ENCODE results near the gene CLCN6.

The CLCN6 gene

DNA sequence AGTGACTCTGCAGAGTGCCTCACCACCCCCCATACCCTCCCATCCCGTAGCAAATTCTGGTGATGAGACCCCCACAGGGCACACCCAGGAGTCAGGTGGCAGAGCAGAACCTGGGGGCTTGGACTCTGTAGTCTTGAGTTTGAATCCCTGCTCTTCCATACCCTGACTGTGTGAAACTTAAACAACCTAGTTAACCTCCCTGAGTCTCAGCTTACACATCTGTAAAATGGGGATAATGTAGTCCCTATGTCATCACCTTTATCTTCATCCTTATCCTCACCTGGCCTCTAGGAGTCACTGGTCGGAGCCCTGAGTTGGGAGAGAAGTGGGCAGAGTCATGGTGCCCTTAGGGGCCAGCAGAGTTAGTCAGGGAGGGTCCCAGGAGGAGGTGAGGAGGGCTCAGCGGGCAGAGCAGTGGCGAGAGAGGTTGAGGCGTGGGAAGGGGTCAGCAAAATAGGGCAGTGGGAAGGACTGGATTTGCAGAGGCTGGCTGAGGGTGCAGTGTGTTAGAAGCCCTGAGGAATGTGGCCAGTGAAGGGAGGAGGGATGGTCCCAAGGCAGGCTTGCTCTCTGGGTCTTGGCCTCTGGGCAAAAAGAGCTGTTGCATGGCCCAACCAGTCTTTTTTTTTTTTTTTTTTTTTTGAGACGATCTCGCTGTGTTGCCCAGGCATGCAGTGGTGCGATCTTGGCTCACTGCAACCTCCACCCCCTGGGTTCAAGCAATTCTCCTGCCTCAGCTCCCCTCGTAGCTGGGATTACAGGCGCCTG is 25.4 kb upstream of the CLCN6 start:
- DNase-seq (ENCODE audit: low read depth): no peak

- DNase-seq (ENCODE audit: low read depth): no peak
These were observed 24.7 kb upstream of the CLCN6 start for GRCh38 chr1:11781297-11781696.

DNA sequence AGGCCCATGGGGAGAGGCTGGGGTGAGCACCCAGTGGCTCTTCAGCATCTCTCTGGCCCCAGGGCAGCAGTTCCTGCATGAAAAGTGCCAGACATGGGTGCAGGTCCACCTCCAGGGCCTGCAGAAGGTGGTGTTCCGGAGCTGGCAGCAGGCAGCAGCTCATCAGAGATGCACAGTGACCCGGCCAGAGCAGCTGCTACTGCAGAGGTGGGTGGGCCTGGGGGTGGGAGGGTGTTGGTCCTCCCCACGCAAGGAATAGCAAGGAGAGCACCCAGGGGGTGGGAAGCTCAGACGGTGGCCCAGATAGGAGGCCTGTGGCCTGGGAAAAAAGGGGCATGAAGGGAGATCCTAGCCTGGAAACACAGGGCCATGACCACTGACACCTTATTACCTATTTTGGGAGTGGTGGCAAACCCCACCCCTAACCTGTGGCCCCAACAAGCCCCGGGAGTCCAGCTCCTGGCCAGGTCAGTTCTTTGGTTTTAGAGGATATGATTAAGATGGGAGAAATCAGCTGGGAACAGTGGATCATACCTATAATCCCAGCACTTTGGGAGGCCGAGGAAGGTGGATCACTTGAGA is 23.8 kb upstream of the CLCN6 start:
- no peak for DNase-seq (ENCODE audit: low read depth)

- no peak for DNase-seq (ENCODE audit: low read depth)
These were observed 22.4 kb upstream of the CLCN6 start for GRCh38 chr1:11783556-11783955.

- DNase-seq (ENCODE audit: low read depth): no peak
These were observed 21.6 kb upstream of the CLCN6 start for GRCh38 chr1:11784256-11784992.

- DNase-seq (ENCODE audit: low read depth): peak; percentile 38
These were observed 20.8 kb upstream of the CLCN6 start for GRCh38 chr1:11784993-11785769.

DNA sequence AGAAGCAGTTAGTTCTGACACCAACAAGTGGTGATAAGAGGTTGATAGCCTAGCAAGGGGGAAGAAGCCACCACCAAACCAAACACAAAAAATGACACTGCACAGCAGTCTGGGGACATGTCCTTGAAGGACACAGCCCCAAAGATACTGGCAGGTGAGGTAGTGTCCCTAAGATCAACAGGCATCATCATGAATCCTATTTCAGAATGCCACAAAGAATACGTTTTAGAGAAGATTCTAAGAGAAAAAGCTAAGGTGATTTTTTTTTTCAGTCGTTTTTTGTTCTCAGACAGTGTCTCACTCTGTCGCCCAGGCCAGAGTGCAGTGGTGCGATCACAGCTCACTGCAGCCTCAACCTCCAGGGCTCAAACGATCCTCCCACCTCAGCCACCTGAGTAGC is 19.8 kb upstream of the CLCN6 start:
- no peak for DNase-seq (ENCODE audit: low read depth)

GRCh38 chr1:11787251-11787803 is 18.7 kb upstream of the CLCN6 start:
- no peak for DNase-seq (ENCODE audit: low read depth)

GRCh38 chr1:11787804-11788436 is 18.1 kb upstream of the CLCN6 start:
- DNase-seq (ENCODE audit: low read depth): no peak

GRCh38 chr1:11788549-11789053 is 17.4 kb upstream of the CLCN6 start:
- DNase-seq (ENCODE audit: low read depth): no peak

DNA sequence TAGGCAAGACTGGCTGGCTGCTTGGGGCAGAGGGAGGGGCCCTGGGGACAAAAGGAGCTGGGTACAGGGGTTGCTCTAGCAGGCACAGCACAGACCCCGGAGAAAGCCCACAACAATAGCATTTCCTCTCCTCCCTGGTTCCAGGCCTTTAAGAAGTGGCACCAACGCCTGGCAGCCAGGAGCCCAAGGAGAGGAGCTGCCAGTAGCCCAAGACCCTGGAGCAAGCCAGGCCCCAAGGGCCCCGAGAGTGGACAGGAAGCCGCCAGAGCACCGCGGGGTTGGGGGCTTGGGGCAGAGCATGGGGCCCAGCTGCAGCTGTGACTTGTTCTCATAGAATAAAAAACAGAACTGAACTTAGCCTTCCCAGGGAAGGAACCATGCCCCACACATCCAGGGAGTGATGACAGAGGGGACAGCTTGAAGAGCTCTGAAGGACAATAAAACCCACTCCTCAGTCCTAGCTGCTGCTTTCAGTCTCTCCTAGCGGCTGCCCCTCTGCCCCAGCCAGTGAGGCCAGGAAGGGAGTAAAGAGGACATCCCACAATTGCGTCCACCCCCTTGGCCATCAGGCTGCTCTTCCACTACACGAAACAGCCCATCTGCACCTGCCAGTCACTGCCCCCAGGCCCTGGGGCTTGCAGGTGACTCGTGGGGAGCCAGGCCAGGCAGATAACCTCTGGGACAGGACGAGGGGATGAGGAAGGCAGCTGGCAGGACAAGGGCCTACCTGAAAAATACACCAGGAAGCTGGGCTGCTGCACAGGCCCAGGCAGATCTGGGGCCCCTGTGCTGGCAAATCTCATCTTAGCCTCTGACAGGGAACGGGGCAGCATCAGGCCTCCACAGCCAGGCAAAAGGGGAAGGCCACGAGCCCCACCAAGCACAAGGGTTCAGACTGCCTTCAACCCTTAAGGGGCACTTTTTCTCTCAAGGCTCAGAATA is 16.6 kb upstream of the CLCN6 start:
- DNase-seq (ENCODE audit: low read depth): no peak

DNA sequence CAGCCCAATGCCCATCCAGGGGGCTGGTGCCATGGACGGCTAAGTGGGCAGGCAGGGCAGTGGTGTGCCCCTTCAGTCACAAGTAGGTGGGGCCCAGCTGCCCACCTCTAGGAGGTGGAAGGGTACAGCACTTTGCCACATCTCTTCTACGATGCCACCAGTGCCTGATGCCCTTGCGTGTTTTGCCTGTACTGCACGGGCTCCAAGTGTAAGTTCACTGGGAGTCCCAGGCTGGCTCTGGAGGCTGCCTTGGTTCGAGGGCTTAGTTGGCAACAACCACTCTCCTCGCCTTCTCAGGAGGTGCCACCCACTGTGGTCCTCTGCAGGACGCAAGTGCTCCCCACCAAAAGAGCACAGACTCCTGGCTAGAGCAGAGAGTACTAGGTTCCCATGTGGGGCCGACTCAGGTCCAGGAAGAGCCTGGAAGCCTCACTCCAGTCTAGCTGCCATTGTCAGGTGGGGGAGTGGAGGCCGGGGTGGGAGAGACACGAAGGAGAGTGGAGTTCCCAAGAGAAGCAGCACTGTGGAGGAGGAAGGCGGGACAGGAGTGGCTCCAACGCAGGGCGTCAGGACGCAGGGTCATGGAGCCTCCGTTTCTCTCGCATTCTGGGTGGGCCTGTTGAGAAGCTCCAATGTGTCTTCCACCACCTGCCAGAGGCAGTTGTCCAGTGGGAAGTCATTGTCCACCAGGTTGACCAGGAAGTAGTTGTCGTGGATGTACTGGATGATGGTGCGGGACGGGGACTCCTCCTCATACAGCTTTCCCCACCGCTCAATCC is 15.7 kb upstream of the CLCN6 start:
- no peak for DNase-seq (ENCODE audit: low read depth)

- DNase-seq (ENCODE audit: low read depth): no peak
These were observed 14.9 kb upstream of the CLCN6 start for GRCh38 chr1:11790880-11791715.

- DNase-seq (ENCODE audit: low read depth): no peak
These were observed 13.9 kb upstream of the CLCN6 start for GRCh38 chr1:11792106-11792505.

DNA sequence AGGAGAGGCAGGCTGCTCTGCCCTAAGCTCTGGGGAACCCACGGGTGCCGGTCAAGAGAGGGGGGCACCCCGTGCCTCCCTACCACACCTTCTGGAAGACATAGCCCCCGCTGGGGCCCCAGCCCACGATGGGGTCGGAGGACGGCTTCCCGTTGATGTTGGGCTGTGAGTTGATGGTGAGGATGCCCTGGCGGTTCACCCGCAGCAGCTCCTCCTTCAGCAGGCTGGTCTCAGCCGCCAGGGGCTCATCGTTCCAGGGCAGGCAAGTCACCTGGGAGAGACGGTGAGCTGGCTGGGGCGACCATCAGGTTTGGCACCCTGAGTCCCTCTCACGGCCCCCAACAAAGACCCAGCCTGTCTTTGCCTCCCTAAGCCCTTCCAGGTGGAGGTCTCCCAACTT is 12.2 kb upstream of the CLCN6 start:
- no peak for DNase-seq (ENCODE audit: low read depth)

DNA sequence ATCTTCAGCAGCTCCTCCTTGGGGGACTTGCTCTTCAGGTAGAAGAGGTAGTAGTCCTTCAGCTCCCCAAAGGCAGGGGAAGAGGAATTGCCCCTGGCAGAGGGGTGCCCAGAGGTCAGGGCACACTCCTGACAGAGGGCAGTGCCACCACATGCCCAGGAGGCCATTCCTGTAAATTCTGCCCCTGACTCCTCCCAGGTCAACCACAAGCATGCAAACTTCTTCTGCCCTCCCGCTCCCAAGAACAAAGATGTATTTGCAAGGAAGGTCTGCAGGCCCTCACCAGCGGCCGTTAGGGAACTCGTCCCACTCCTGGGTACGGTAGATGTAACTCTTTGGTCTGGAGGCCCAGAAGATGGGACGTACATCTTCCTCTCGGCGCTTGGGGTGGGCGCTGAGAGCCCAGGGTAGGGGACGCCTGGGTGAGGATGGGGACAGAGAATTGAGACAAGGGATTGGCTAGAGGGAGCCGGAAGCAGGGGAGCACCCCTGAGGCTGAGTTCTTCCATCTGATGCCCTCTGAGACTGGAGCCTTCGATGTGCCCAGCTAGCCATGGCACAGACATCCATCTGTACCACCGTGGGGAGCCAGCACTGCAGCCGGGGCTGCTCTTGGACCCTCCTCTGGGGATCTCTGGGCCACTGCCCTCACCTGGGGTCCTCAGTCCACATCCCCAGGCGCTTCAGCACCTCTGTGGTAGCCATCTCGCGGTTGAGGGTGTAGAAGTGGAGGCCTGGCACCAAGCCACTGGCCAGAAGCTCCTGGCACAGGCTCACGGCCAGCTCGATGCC is 11.3 kb upstream of the CLCN6 start:
- DNase-seq (ENCODE audit: low read depth): no peak

DNA sequence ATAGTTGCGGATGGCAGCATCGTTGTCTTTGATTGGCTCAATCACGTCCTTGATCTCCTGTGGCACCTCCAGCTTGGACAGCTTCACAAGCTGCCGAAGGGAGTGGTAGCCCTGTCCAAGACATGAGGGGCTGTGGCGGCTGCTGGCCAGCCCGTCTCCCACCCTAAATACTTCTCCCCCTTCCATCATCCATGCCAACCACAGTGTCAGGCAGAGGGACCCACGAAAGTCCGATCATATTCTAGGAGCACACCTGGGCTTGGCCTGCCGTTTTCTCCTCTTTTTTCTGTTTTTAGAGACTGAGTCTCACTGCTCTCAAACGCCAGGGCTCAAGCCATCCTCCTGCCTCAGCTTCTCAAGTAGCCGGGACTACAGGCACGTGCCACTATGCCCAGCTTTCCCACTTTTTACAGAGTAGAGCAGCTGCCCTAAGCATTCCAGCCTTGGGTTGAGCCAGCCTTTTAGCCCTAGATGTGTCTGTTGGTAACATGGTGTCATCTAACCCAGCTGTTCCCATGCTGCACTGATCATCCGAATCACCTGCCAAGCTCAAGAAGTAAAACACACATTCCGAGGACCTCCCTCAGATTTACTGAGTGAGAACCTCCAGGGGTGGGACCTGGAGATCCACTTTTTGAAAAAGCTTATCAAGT is 10.6 kb upstream of the CLCN6 start:
- no peak for DNase-seq (ENCODE audit: low read depth)
